ENCODE results near the gene DPYSL4. TPM values are rescaled to one million over a fixed set of nuclear protein-coding genes. Genes with fewer than 3 reads are reported as not detected.
A peak's percentile ranks its signal among the peaks of the same experiment; 100 is the strongest.

DPYSL4 gene
- total RNA-seq, 2 experiments from 2014 or later, result 15.0 to 15.2 TPM

DNA sequence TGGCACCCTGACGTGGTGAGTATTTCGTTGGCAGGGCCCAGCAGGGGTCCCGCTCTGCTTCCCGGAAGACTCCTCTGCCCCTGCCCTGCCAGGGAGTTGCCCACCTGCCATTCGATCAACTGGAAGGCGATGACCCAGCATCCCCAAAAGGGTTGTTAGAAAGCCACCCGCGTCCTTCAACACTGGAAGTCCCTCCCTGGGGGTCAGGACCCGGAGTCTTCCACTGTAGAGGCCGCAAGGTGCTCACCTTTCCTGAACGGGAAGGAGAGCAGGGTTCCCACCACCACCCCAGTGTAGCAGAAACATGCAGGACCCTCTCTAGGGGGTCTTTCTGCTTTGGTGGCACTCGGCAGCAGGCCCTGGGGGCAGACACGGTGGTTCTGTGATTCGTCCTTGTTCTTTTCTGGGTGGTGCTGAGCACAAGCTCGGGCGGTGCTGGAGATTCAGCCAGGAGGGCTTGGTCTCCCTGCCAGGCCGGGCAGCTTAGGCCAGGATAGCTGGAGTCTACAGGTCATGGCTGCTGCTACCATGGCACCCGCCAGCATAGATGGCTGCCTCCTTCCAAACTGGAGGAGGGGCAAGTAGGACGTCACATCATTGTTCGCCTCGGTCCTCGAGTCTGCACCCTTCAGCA, 19.6 kb upstream of the DPYSL4 start:
- no peak overlapping the region for H3K4me3 Mint-ChIP-seq
- ChIA-PET CTCF (no interaction called here), POLR2A (no interaction called here)
- ATAC-seq (no peak), DNase-seq (no peak)
- no peaks in the 10 kb centered on the region for H3K36me3 Mint-ChIP-seq (ENCODE audit: low read depth)
- intact Hi-C loops (cut with DNase I, micrococcal nuclease), result no loop called here
- no peaks in the 10 kb centered on the region for H3K9me3 Mint-ChIP-seq (ENCODE audit: low read depth)
- H3K27me3 Mint-ChIP-seq, result peaks cover under 1% of the 10 kb centered on the region
- H3K27ac Mint-ChIP-seq, result no peak overlapping the region
- peaks cover 6% of the 10 kb centered on the region for H3K4me1 Mint-ChIP-seq

DNA sequence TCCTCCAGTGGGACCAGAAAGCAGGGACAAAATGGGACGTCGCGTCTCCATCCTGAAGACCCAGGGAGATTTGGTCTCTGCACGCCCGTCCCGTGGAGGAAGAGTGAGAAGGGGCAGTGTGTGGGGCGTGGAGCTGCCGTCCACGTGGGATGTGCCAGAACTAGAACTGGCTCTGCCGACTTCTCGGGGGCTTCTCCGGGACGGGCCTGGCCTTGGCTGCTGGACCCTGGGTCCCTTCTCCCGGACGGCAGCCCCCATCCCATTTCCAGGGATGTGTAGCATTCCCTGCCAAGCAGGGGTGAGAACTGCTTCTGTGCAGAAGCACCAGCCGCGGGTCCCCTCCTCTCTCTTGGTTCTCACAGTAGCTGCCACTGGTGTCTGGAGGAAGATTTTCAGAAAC, 18.8 kb upstream of the DPYSL4 start:
- Mint-ChIP-seq H3K36me3 (ENCODE audit: low read depth) (no peaks in the 10 kb centered on the region), H3K4me1 (peaks cover 2% of the 10 kb centered on the region), H3K4me3 (no peak overlapping the region), H3K27me3 (peaks cover 6% of the 10 kb centered on the region), H3K9me3 (ENCODE audit: low read depth) (no peaks in the 10 kb centered on the region), H3K27ac (no peak overlapping the region)
- intact Hi-C loops (cut with DNase I, micrococcal nuclease), result no loop called here
- CTCF ChIA-PET, result no interaction called here
- DNase-seq (no peak), ATAC-seq (no peak)
- POLR2A ChIA-PET, result no interaction called here

DNA sequence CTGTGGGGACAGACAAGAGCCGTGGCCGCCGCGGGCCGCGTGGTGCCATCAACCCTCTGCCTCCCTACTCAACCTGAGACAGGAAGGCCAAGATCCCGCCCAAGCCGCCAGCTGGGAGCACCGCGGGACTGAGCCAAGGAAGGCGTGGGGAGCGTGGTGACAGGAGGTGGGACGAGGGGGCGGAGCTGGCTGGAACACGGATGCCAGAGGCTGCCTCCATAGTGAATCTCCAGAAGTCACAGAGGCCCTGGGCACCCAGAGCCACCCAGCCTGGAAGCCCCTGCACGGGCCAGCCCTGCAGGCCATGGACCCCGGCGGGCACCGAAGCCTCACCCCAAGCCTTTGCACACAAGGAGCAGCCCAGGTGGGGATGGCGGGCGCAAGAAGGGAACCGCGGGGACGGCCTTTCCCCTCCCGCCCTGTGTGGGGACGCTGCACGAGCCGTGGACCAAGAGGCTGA, 18.1 kb upstream of the DPYSL4 start:
- ATAC-seq, result no peak

DNA sequence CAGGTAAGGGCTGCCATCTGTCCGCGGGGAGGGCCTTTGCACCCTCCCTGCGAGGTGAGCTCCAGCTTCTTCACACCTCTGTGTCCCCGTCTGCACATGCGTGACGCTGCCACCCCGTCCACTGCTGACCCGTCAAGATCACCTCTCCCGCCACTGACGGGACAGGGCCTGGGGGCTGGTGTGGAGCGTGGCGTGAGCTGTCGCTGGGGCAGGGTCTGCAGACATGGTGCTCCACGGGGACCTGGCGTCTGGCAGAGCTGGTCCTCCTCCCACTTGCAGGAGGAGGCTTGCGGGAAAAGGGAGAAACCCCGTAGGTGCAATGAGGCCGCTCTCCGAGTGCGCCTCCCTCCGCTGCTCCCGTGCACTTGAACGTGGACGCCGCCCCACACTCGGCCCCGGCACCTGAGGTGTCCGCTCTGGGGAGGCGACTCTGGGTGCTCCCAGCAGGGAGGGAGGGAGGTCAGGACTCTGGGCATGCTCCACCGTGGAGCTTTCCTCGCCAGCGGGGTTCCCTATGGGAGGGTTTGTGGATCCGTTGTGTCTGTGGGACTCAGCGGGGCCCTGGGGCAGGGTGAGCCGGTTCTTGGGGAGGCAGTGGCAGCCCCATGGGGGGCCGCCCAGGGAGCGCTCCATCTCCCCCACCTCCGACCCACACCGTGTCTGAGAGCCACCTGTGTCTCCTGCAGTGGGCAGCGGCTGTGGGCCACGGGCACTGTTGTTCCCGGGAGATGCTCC, 17.6 kb upstream of the DPYSL4 start:
- CTCF ChIA-PET, result no interaction called here
- intact Hi-C loops (cut with DNase I, micrococcal nuclease), result no loop called here
- no peak for ATAC-seq
- POLR2A ChIA-PET, result no interaction called here
- DNase-seq, result no peak
- no peak overlapping the region for H3K27ac Mint-ChIP-seq
- H3K9me3 Mint-ChIP-seq (ENCODE audit: low read depth), result peaks cover 3% of the 10 kb centered on the region
- peaks cover 6% of the 10 kb centered on the region for H3K27me3 Mint-ChIP-seq
- H3K4me1 Mint-ChIP-seq, result peaks cover 5% of the 10 kb centered on the region
- no peak overlapping the region for H3K4me3 Mint-ChIP-seq
- no peaks in the 10 kb centered on the region for H3K36me3 Mint-ChIP-seq (ENCODE audit: low read depth)

More for the DNA sequence above, 18.1 kb upstream of the DPYSL4 start:
- POLR2A ChIA-PET, result no interaction called here
- intact Hi-C loops (cut with DNase I, micrococcal nuclease), result no loop called here
- Mint-ChIP-seq H3K4me3 (no peak overlapping the region), H3K27ac (no peak overlapping the region), H3K36me3 (ENCODE audit: low read depth) (no peaks in the 10 kb centered on the region), H3K4me1 (peaks cover 5% of the 10 kb centered on the region), H3K9me3 (ENCODE audit: low read depth) (peaks cover 3% of the 10 kb centered on the region), H3K27me3 (peaks cover 6% of the 10 kb centered on the region)
- DNase-seq, result no peak
- CTCF ChIA-PET, result no interaction called here

DNA sequence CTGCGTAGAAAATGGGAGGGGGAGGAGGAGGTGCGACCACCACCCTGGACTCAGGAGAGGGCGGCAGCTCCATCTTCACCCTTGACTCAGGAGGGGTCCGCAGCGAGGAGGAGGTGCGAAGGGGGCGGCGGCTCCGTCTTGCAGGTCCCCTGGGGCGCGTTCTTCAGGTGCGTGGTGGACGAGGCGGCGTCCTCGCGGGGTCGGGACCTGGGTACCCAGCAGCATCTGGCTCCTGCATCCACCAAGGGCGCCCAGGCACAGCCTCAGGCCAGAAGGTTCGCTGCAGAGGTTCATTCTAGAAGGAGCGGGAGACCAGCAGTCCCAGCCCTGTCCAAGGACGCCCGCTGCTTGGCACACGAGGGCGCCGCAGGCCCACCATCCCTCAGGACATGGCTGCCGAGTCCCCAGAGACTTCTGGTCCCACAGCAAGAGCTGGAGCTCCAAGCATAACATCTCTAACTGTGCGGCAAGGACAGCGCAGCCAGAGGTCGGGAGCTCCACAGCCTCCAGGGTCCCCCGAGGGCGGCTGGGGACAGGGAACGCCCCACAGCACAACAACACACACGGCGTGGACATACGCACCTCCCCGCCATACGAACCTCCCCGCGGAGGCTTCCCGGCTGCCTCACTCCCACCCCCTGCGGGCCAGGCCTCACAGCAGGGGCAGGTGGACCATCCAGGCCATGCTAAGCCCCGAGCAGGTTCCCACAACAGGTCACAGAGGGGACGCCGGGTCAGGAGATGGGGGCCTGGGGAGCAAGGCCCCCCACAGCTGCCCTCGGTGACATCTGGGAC, 16.8 kb upstream of the DPYSL4 start:
- peaks cover 5% of the 10 kb centered on the region for H3K4me1 Mint-ChIP-seq
- H3K9me3 Mint-ChIP-seq (ENCODE audit: low read depth), result peaks cover 3% of the 10 kb centered on the region
- intact Hi-C loops (cut with DNase I, micrococcal nuclease), result no loop called here
- no peak overlapping the region for H3K27ac Mint-ChIP-seq
- ChIA-PET CTCF (no interaction called here), POLR2A (no interaction called here)
- ATAC-seq (peak; percentile 14), DNase-seq (no peak)
- no peaks in the 10 kb centered on the region for H3K36me3 Mint-ChIP-seq (ENCODE audit: low read depth)
- peaks cover 6% of the 10 kb centered on the region for H3K27me3 Mint-ChIP-seq
- H3K4me3 Mint-ChIP-seq, result no peak overlapping the region

DNA sequence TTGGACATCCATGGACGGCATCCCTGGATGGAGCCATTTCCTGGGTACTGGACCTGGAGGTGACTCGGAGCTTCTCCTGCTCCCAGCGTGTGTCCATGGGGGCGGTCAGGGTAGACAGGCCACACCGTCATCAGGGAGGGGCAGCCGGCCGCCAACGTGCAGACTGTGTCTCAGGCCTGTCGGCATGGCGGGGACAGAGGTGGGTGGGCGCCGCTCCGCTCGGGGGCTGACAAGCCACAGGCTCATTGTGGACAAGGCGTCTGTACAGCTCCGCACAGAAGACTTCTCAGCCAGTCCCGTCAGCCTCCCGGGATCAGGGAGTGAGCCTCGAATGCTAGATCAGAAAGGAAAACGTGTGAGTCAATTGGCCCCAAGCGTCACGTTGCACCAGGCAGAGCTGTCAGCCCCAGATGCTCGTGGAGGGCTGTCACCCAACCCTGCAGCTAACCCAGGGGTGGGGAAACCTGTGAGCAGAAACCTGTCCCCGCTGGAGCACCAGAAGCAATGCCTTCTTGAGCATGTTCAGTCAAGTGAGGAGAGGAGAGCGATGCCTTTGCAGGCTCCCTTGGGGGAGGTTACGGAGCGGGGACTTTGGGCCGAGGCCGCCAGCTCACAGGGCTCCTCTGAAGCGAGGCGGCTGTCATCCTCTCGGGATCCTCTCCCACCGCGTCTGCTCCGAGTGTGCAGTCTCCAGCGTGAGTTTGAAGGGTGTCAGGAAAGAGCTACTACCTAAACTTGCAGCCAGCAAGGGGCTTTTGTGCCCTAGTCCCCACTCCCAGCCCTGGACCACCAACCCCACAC, 16.0 kb upstream of the DPYSL4 start:
- Mint-ChIP-seq H3K36me3 (ENCODE audit: low read depth) (no peaks in the 10 kb centered on the region), H3K4me1 (peaks cover 7% of the 10 kb centered on the region), H3K27ac (no peak overlapping the region), H3K27me3 (peaks cover 6% of the 10 kb centered on the region), H3K9me3 (ENCODE audit: low read depth) (peaks cover 3% of the 10 kb centered on the region), H3K4me3 (no peak overlapping the region)
- ChIA-PET POLR2A (no interaction called here), CTCF (interaction anchor here (0.7 kb wide), 1 partner anchor 197 kb away, joined by 4 read pairs; no protein-coding TSS in a partner anchor)
- no peak for DNase-seq
- ATAC-seq, result no peak
- intact Hi-C loops (cut with DNase I, micrococcal nuclease), result no loop called here

DNA sequence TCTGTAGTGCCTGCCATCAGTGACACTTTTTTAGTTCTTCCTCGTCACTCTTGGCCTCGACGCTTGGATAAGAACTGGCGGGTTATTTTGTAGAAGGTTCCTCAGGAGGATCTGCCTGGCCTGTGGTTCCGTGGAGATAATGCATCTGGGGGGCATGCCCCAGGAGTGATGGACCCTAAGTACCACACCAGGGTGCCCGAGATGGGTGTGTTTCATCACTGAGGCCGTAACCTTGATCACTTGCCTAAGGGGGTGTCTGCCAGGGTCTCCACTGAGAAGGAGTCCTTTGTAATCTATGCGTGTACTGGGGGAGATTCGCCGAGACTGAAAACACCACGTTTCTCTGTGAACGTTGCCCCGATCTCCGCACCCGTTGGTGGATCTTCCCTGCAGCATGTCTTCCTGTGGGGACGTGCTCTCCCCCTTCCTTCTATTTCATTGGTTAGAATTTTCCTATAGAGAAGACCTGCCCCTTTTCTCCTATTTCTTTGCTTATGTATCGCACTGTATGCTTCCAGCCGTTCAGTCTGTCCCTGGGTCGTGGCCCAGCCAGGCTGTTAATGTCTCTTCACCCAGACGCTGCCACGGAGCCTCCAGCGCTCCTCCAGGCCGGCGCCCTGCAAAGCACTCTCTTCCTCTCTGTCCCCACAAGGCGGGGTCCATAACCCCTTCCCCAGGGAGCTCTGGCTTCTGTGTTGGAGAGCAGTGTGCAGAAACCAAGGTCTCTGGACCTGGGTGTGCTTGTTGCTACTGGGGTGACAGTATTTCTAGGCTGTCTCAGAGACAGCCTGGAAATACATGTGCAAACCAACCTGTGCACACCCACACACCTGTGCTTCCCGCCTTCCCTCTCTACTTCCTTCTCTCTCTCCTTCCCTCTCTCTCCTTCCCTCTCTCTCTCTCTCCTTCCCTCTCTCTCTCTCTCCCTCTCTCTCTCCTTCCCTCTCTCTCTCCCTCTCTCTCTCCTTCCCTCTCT, 14.4 kb upstream of the DPYSL4 start:
- H3K4me1 Mint-ChIP-seq, result peaks cover 7% of the 10 kb centered on the region
- DNase-seq (no peak), ATAC-seq (no peak)
- peaks cover 3% of the 10 kb centered on the region for H3K9me3 Mint-ChIP-seq (ENCODE audit: low read depth)
- ChIA-PET CTCF (no interaction called here), POLR2A (no interaction called here)
- peaks cover 15% of the 10 kb centered on the region for H3K27me3 Mint-ChIP-seq
- no peaks in the 10 kb centered on the region for H3K36me3 Mint-ChIP-seq (ENCODE audit: low read depth)
- H3K27ac Mint-ChIP-seq, result no peak overlapping the region
- no peak overlapping the region for H3K4me3 Mint-ChIP-seq
- intact Hi-C loops (cut with DNase I, micrococcal nuclease), result no loop called here

DNA sequence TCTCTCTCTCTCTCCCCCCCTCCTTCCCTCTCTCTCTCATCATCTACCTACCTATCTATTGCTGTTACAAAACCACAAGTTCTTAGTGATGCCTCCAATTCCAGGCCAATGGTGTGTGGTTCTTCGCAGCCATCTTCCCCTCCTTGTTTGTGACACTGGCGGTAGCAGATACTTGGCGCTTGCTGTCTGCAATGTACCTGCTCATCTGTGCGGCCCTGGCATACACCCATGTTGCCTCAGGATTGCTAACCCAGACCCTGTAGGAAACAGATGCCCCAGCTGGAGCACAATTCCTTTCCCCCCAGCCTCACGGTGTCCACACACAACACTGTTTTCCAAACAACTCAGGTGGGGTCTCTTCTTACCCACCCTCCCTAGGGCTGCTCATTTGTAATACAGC, 13.6 kb upstream of the DPYSL4 start:
- H3K9me3 Mint-ChIP-seq (ENCODE audit: low read depth), result peaks cover 3% of the 10 kb centered on the region
- ATAC-seq, result no peak
- ChIA-PET CTCF (no interaction called here), POLR2A (no interaction called here)
- no peaks in the 10 kb centered on the region for H3K36me3 Mint-ChIP-seq (ENCODE audit: low read depth)
- H3K27me3 Mint-ChIP-seq, result peaks cover 20% of the 10 kb centered on the region
- H3K27ac Mint-ChIP-seq, result no peak overlapping the region
- H3K4me1 Mint-ChIP-seq, result peaks cover 7% of the 10 kb centered on the region
- intact Hi-C loops (cut with DNase I, micrococcal nuclease), result no loop called here
- no peak for DNase-seq
- no peak overlapping the region for H3K4me3 Mint-ChIP-seq

DNA sequence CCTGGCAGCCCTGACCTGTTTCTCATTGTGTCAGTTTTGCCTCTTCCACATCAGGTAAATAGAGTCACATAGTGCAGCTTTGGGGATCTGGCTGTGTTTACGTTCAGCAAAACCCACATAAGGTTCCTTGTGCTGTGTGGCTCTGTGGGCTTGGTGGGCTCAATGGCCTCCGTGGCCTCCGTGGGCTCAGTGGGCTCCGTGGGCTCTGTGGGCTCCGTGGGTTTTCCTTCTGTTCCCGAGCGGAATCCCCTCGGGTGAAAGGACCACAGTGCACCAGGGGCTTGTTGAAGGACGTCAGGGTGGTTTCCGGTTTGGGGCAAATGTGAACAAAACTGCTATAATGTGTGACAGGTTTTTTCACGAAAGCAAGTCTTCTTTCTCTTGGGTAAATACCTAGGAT, 12.5 kb upstream of the DPYSL4 start:
- POLR2A ChIA-PET, result no interaction called here
- ATAC-seq (no peak), DNase-seq (no peak)
- H3K27ac Mint-ChIP-seq, result no peak overlapping the region
- CTCF ChIA-PET, result no interaction called here
- intact Hi-C loops (cut with DNase I, micrococcal nuclease), result no loop called here
- peaks cover 24% of the 10 kb centered on the region for H3K27me3 Mint-ChIP-seq
- peaks cover 3% of the 10 kb centered on the region for H3K9me3 Mint-ChIP-seq (ENCODE audit: low read depth)
- no peaks in the 10 kb centered on the region for H3K36me3 Mint-ChIP-seq (ENCODE audit: low read depth)
- H3K4me1 Mint-ChIP-seq, result peaks cover 7% of the 10 kb centered on the region
- no peak overlapping the region for H3K4me3 Mint-ChIP-seq

DNA sequence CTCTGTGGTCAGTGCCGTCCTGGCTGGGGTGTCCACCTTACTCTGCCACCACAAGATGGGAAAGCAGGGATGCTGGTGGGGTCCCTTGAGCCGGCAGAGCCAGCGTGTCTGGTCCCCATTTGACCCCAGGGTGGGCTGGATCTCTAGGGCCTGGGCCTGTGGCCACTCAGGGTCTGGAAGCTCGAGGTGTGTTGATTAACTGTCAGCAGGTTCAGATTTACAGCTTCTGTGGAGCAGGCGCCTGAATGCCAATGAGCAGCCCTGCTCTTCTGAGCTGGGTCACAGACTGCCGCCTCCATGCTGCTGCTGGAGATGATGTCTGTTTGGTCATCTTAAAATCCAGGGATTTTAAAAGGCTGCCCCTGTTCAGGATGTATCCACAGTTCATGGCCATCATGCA, 11.3 kb upstream of the DPYSL4 start:
- peaks cover 7% of the 10 kb centered on the region for H3K4me1 Mint-ChIP-seq
- H3K4me3 Mint-ChIP-seq, result no peak overlapping the region
- ATAC-seq (no peak), DNase-seq (no peak)
- peaks cover 3% of the 10 kb centered on the region for H3K9me3 Mint-ChIP-seq (ENCODE audit: low read depth)
- peaks cover 26% of the 10 kb centered on the region for H3K27me3 Mint-ChIP-seq
- intact Hi-C loops (cut with DNase I, micrococcal nuclease), result no loop called here
- no peak overlapping the region for H3K27ac Mint-ChIP-seq
- POLR2A ChIA-PET, result interaction anchor here (0.8 kb wide), 1 partner anchor 222 kb away, joined by 4 read pairs; no protein-coding TSS in a partner anchor
- CTCF ChIA-PET, result interaction anchor here (0.9 kb wide), 1 partner anchor 153 kb away, joined by 3 read pairs; no protein-coding TSS in a partner anchor
- no peaks in the 10 kb centered on the region for H3K36me3 Mint-ChIP-seq (ENCODE audit: low read depth)
